GM23338 (cell line): ENCODE measurements around the gene TOP2A. TPM values are rescaled to one million over a fixed set of nuclear protein-coding genes. Genes with fewer than 3 reads are reported as not detected.
A peak's percentile ranks its signal among the peaks of the same experiment; 100 is the strongest.

Source experiments
- ATAC-seq: fragments of 200-7000 bp; cut with Tn5 transposase; 3 replicates; pipeline ENCODE4 v1.9.1; 2020
- DNase-seq: peaks from one replicate; pipeline ENCODE4 v3.0.0-alpha.2; 2015; ENCODE audit warnings: low spot score
- H2AFZ ChIP-seq: fragments of 200-600 bp; sonication (generic); 2 replicates; pipeline ENCODE4 v1.8.0; 2016; ENCODE audit warnings: antibody characterized with exemption, mild to moderate bottlenecking, moderate library complexity
- H3F3A ChIP-seq: fragments of 200-600 bp; sonication (generic); replicated peaks from 2 replicates; pipeline ENCODE4 v1.8.0; 2017; ENCODE audit warnings: antibody characterized with exemption, mixed run types, low read depth
- H3K27ac ChIP-seq: fragments of 200-600 bp; sonication (generic); 2 replicates; pipeline ENCODE4 v1.6.1; 2016; ENCODE audit warnings: low read depth
- H3K27me3 ChIP-seq: fragments of 200-600 bp; sonication (generic); 2 replicates; pipeline ENCODE4 v1.8.0; 2016; ENCODE audit warnings: mild to moderate bottlenecking, mixed run types, moderate library complexity; ENCODE audit not compliant: insufficient read depth
- H3K36me3 ChIP-seq: fragments of 200-600 bp; sonication (generic); 2 replicates; pipeline ENCODE4 v1.8.0; 2016; ENCODE audit warnings: mild to moderate bottlenecking; ENCODE audit not compliant: insufficient read depth
- H3K4me1 ChIP-seq: fragments of 200-600 bp; sonication (generic); 2 replicates; pipeline ENCODE4 v1.8.0; 2016; ENCODE audit warnings: mild to moderate bottlenecking, moderate library complexity; ENCODE audit not compliant: insufficient read depth
- H3K4me2 ChIP-seq: fragments of 200-600 bp; sonication (generic); 2 replicates; pipeline ENCODE4 v1.7.1; 2017; ENCODE audit warnings: mixed run types
- H3K4me3 ChIP-seq: fragments of 200-600 bp; sonication (generic); 2 replicates; pipeline ENCODE4 v1.6.1; 2016; ENCODE audit warnings: mixed run types
- H3K79me2 ChIP-seq: fragments of 200-600 bp; sonication (generic); replicated peaks from 2 replicates; pipeline ENCODE4 v1.8.0; 2017; ENCODE audit warnings: mild to moderate bottlenecking; ENCODE audit not compliant: insufficient read depth
- H3K9me2 ChIP-seq: fragments of 200-600 bp; sonication (generic); 2 replicates; pipeline ENCODE4 v1.8.0; 2017; ENCODE audit not compliant: insufficient read depth
- H4K20me1 ChIP-seq: fragments of 200-600 bp; sonication (generic); replicated peaks from 2 replicates; pipeline ENCODE4 v1.8.0; 2017; ENCODE audit warnings: mild to moderate bottlenecking; ENCODE audit not compliant: insufficient read depth
- H3K27ac Mint-ChIP-seq: 2 replicates; pipeline ENCODE4 v1.8.0; 2020; ENCODE audit warnings: inconsistent platforms, mild to moderate bottlenecking, moderate library complexity, mixed read lengths
- H3K27me3 Mint-ChIP-seq: 3 replicates; pipeline ENCODE4 v1.8.0; 2022; ENCODE audit warnings: low read depth, mild to moderate bottlenecking, moderate library complexity, mixed read lengths, inconsistent platforms; ENCODE audit not compliant: insufficient read depth, poor library complexity
- H3K36me3 Mint-ChIP-seq: 3 replicates; pipeline ENCODE4 v1.8.0; 2021; ENCODE audit warnings: low read depth, mild to moderate bottlenecking, inconsistent platforms, moderate library complexity, mixed read lengths
- H3K4me1 Mint-ChIP-seq: 3 replicates; pipeline ENCODE4 v1.8.0; 2020; ENCODE audit warnings: mild to moderate bottlenecking, inconsistent platforms, mixed read lengths
- H3K4me3 Mint-ChIP-seq: 3 replicates; pipeline ENCODE4 v1.8.0; 2021; ENCODE audit warnings: moderate library complexity, mild to moderate bottlenecking, inconsistent platforms, mixed read lengths
- H3K9me3 Mint-ChIP-seq: 3 replicates; pipeline ENCODE4 v1.8.0; 2020; ENCODE audit warnings: moderate library complexity, mild to moderate bottlenecking, inconsistent platforms, mixed read lengths
- CREB1 ChIP-seq: fragments of 250-450 bp; sonication (Bioruptor Pico); IDR thresholded peaks from 2 replicates; pipeline ENCODE4 v1.5.0; 2020; ENCODE audit warnings: low read depth, mild to moderate bottlenecking, moderate library complexity
- ETS1 ChIP-seq: IDR thresholded peaks from 2 replicates; pipeline ENCODE4 v1.6.1; 2016; ENCODE audit warnings: antibody characterized with exemption
- EZH2phosphoT487 ChIP-seq: fragments of 200-600 bp; sonication (generic); IDR thresholded peaks from one replicate; pipeline ENCODE4 v1.8.1; 2018; ENCODE audit warnings: antibody characterized with exemption; ENCODE audit not compliant: unreplicated experiment
- NANOG ChIP-seq: IDR thresholded peaks from 2 replicates; pipeline ENCODE4 v1.6.1; 2016; ENCODE audit warnings: antibody characterized with exemption, borderline replicate concordance
- REST ChIP-seq: IDR thresholded peaks from one replicate; pipeline ENCODE4 v1.6.1; 2018; ENCODE audit warnings: antibody characterized with exemption; ENCODE audit not compliant: unreplicated experiment
- STAT1 ChIP-seq: IDR thresholded peaks from one replicate; pipeline ENCODE4 v1.6.1; 2016; ENCODE audit warnings: antibody characterized with exemption; ENCODE audit not compliant: unreplicated experiment
- ZNF331 ChIP-seq: fragments of 250-450 bp; sonication (Bioruptor Pico); IDR thresholded peaks from 2 replicates; pipeline ENCODE4 v1.5.0; 2020; ENCODE audit warnings: low read depth, mild to moderate bottlenecking, moderate library complexity
- polyA plus RNA-seq: library from polyadenylated mRNA; unstranded; fragments of >200 nt; fragmentation: Nextera tagmentation; extraction: Ambion mirVana; gene quantifications from 2 replicates; pipeline ENCODE4 v1.2.1, GENCODE V29; 2016
- total RNA-seq: library from RNA; depleted of rRNA; stranded (reverse); fragments of >200 nt; shearing (Covaris generic); gene quantifications from 2 replicates; pipeline ENCODE4 v1.2.3, GENCODE V29; 2014

The TOP2A gene
- total and polyA plus RNA-seq, 2 experiments from 2014 or later = 263 to 442 TPM

- DNase-seq = peak; percentile 43
- Histone ChIP-seq H3F3A (0 out of 2 replicates have a peak, but pooled peaks cover 6% of the 10 kb centered on the region), H3K4me1 (peaks cover 30% of the 10 kb centered on the region), H3K4me3 (no peak overlapping the region), H3K27ac (no peak overlapping the region), H3K9me2 (no peaks in the 10 kb centered on the region), H3K4me2 (no peak overlapping the region), H2AFZ (no peak overlapping the region), H3K27me3 (no peaks in the 10 kb centered on the region), H3K36me3 (no peaks in the 10 kb centered on the region), H3K79me2 (no peaks in the 10 kb centered on the region), H4K20me1 (no peaks in the 10 kb centered on the region)
- TF ChIP-seq NANOG = no peak
- no peak for TF ChIP-seq ZNF331 (CRISPR knock-in tag)
- no peak for TF ChIP-seq STAT1
- no peak for TF ChIP-seq REST
- no peak for TF ChIP-seq EZH2phosphoT487
- no peak for TF ChIP-seq CREB1 (CRISPR knock-in tag)
- H3K27me3 Mint-ChIP-seq = peaks cover 27% of the 10 kb centered on the region
- peaks cover 3% of the 10 kb centered on the region; the same call in 2 of the 3 replicates for H3K9me3 Mint-ChIP-seq
- no peak overlapping the region for H3K4me3 Mint-ChIP-seq
- peaks cover 42% of the 10 kb centered on the region for H3K4me1 Mint-ChIP-seq
- ATAC-seq = peak; percentile 5; the same call in 2 of the 3 replicates
- peaks cover 3% of the 10 kb centered on the region; the same call in 2 of the 3 replicates for H3K36me3 Mint-ChIP-seq
- H3K27ac Mint-ChIP-seq = peak overlapping the region; percentile 79
Measured at GRCh38 chr17:40464392-40464855, 46.7 kb upstream of the TOP2A start.

GRCh38 chr17:40463122-40463550, 45.4 kb upstream of the TOP2A start:
- H3K9me2 ChIP-seq = no peaks in the 10 kb centered on the region
- H3K27ac Mint-ChIP-seq = peak overlapping the region; percentile 73
- peak overlapping the region; percentile 78 for H3K27ac ChIP-seq
- H3K79me2 ChIP-seq = no peaks in the 10 kb centered on the region
- no peak overlapping the region for H3K4me3 Mint-ChIP-seq
- peaks cover 3% of the 10 kb centered on the region; the same call in 2 of the 3 replicates for H3K9me3 Mint-ChIP-seq
- peaks cover 50% of the 10 kb centered on the region for H3K4me1 Mint-ChIP-seq
- H4K20me1 ChIP-seq = no peaks in the 10 kb centered on the region
- no peak overlapping the region for H3K4me3 ChIP-seq
- DNase-seq (peak; percentile 53), ATAC-seq (peak; percentile 70)
- H3K4me1 ChIP-seq = peaks cover 33% of the 10 kb centered on the region
- 0 out of 2 replicates have a peak, but pooled peaks cover 6% of the 10 kb centered on the region for H3F3A ChIP-seq
- H2AFZ ChIP-seq = no peak overlapping the region
- no peaks in the 10 kb centered on the region for H3K27me3 ChIP-seq
- H3K36me3 ChIP-seq = no peaks in the 10 kb centered on the region
- peaks cover 3% of the 10 kb centered on the region; the same call in 2 of the 3 replicates for H3K36me3 Mint-ChIP-seq
- no peak overlapping the region for H3K4me2 ChIP-seq
- peaks cover 27% of the 10 kb centered on the region for H3K27me3 Mint-ChIP-seq
- no peak for TF ChIP-seq ETS1
- no peak for TF ChIP-seq CREB1 (CRISPR knock-in tag)
- no peak for TF ChIP-seq REST
- no peak for TF ChIP-seq STAT1
